Neural progenitor cell (in vitro differentiated cells): ENCODE data around the gene PIGC.

ENCODE experiments used
- CTCF ChIP-seq: fragments of 200-600 bp; sonication (generic); IDR thresholded peaks from 2 replicates; pipeline ENCODE4 v1.5.1; 2017; ENCODE audit warnings: antibody characterized with exemption, mild to moderate bottlenecking
- EZH2 ChIP-seq: fragments of 200-600 bp; sonication (generic); IDR thresholded peaks from 2 replicates; pipeline ENCODE4 v1.6.1; 2017; ENCODE audit warnings: antibody characterized with exemption, mild to moderate bottlenecking, moderate library complexity
- EZH2phosphoT487 ChIP-seq: fragments of 200-600 bp; sonication (generic); IDR thresholded peaks from 2 replicates; pipeline ENCODE4 v1.6.1; 2017; ENCODE audit warnings: antibody characterized with exemption

GRCh38 chr1:172483448-172483847, 39.6 kb upstream of the PIGC start:
- no peak for TF ChIP-seq CTCF
- no peak for TF ChIP-seq EZH2
- no peak for TF ChIP-seq EZH2phosphoT487
